HG03439 (cell line): ENCODE data around the gene MBD1.
"Not testable (repeated sequence)": the region's sequence is repeated elsewhere in the genome, so short reads cannot be mapped to it uniquely, and the experiment has no call there.

Source experiments
- ATAC-seq: cut with Tn5 transposase; IDR thresholded peaks from one replicate; pipeline ENCODE4 v1.9.1; 2021; ENCODE audit warnings: mild to moderate bottlenecking, moderate library complexity; ENCODE audit not compliant: unreplicated experiment

The MBD1 gene

DNA sequence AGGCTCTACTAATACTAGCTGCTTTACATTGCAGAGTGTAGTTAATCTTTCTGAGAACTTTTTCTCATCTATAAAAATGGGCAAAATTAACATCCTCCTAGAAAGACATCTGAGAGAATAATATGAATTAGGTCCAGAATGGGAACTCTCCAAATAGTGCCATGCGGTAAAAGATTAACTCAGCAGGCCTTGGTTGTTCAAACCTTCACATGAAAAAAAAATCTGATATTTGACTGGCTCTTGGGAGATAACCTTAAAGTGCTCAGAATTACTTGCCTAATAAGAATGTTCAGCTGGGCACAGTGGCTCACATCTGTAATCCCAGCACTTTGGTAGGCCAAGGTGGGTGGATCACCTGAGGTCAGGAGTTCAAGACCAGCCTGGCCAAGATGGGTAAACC lies 11.7 kb upstream of the MBD1 start:
- no peak for ATAC-seq

DNA sequence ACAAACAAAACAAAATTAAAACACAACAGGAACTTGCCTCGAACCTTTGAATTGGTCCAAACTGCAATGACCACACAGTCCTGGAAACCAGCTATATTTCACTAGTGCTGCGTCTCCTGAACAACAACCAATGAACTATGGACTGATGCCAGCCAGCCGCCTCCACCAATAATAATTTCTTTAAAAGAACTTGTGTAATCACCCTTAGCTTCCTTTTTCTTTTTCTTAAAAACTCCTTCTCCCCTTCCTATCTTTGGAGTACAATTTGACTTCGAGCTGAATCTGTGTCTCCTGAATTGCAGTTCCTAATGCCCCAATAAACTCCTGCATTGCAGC lies 7.8 kb upstream of the MBD1 start:
- no peak for ATAC-seq

DNA sequence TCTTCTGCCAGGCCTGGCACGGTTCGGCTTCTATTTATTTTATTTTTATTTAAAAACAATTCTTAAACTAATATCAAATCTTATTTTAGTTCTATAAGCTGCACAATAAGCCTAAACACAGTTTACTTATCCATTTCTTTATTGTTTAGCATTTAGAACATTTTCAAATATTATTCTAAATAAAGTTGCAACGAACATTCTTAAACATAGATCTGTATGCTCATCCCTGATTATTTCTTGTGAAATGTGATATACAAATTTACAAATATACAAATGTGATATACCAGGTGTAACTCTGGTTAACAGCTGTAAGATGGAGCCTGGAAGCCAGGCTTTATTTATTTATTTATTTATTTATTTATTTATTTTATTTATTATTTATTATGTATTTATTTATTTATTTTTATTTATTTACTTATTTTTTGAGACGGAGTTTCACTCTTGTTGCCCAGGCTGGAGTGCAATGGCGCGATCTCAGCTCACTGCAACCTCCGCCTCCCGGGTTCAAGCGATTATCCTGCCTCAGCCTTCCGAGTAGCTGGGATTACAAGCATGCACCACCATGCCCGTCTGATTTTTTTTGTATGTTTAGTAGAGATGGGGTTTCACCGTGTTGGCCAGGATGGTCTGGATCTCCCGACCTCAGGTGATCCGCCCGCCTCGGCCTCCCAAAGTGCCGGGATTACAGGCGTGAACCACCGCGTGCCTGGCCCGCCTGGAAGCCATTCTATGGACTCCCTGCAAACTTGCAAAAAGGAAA lies 7.2 kb upstream of the MBD1 start:
- ATAC-seq = not testable (repeated sequence)

DNA sequence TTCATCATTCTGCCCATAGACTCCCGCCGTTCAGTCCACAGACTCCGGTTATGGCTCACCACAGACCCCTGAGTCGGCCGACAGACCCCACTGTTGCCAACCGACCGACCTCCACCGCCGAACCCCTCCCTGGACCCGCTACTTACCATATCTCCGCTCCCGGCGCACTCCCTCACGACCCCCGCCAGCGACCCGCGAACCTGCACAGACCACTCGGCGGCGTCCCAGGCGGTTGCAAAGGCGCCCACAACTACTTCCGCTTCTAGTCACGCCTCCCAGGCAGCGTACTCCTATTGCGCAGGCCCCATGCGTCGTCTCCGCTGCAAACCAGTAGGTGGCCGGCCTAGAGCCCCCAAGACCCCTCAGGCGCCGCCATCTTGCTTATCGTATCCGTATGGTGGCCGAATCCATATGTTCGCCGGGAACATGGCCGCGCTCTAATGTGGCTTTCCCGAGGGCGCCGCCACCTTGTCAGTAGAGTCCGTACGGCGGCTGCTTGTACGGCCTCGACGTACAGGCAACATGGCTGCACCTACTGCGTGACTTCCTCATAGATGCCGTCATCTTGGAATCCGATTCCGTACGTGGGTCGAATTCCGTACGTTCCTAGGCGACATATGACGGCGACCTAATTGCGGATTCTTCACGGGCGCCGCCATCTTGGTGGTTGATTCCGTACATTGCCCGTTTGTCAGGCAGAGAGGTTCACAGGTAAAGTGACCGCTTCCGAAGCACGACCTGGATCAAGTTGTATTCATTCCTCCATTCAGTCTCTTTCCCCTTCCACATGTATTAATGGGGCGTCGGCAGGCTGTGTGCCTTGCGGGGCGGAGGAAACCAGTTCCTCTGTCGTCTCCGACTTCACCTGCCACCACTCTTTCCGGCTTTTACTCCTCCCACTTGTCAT lies 6.4 kb upstream of the MBD1 start, which contains the start of gene CXXC1:
CXXC1 (minus strand) TSS at position 252 of the 907 bp plus-strand sequence; CDS start at position 149, 103 bp downstream.
- peak; percentile 89 for ATAC-seq

- no peak for ATAC-seq
Observed at GRCh38 chr18:50287028-50287440, 5.7 kb upstream of the MBD1 start.

- no peak for ATAC-seq
Observed at GRCh38 chr18:50286391-50287027, 5.2 kb upstream of the MBD1 start.

DNA sequence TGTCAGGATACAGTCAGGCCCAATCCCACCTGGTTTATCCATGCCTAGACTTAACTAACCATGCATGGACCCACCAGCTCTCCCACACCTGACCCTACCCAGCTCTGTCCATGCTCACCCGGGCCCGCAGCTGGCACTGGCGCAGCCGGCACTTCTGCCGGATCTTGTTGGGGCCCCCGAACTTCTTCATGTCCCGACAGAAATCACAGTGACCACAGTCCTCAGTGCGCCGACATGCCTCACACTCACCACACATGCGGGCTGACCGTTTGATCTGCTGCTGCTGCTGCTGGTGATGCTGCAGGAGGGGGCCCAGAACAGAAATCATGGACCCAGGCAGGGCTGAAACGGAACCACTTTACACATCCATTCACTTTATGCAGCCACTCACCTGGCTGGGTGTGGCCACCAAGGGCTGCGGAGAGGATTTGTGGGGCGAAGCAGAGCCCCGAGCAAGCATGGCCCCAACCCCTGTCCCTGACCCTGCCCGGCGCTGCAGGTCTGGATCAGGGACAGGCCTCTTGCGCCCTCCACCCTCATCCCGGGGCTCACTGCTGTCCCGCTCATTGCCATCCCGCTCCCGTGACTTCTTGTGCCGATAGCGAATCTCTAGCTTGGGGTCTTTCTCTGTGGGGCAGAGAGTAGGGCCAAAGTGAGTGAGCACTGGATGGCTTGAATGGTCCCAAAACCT lies 4.5 kb upstream of the MBD1 start:
- ATAC-seq = no peak

GRCh38 chr18:50285071-50285470 lies 3.7 kb upstream of the MBD1 start:
- ATAC-seq = no peak

GRCh38 chr18:50284255-50284885 lies 3.0 kb upstream of the MBD1 start:
- no peak for ATAC-seq

DNA sequence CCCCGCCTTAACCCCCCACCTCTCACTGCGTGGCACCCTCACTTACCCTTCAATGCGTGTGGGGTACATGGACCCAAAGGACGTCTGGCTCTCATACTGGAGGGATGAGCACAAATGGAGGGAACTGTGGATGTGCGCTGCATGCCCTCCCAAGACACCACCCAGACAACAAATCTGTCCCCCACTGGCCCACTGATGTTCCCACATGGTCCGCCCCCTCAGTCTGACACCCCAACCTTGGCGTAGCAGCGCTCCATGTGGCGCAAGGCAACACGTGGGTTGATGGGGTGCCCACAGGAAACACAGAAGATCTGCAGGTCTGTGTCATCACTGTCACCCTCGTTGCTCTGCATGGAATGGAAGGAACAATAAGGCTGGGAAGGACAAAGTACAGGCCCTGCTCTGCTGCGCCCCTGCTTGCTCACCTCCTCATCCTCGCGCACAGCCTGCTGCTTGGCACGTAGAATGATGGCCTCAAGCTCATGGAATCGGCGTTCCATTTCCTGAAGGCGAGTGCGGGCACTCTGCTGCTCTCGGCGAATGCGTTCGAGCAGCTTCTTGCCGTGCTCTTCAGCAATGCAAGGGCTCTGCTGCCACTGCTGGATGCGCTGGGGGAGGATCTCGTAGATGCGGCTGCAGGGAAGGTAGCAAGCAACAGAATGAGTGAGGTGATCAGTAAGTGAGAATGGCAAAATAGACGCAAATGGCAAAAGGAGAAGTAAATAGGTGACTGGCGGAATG lies 2.3 kb upstream of the MBD1 start:
- ATAC-seq = no peak

- no peak for ATAC-seq
Observed at GRCh38 chr18:50282521-50283335, 1.4 kb upstream of the MBD1 start.

GRCh38 chr18:50281972-50282520 lies 723 bp upstream of the MBD1 start:
- no peak for ATAC-seq

DNA sequence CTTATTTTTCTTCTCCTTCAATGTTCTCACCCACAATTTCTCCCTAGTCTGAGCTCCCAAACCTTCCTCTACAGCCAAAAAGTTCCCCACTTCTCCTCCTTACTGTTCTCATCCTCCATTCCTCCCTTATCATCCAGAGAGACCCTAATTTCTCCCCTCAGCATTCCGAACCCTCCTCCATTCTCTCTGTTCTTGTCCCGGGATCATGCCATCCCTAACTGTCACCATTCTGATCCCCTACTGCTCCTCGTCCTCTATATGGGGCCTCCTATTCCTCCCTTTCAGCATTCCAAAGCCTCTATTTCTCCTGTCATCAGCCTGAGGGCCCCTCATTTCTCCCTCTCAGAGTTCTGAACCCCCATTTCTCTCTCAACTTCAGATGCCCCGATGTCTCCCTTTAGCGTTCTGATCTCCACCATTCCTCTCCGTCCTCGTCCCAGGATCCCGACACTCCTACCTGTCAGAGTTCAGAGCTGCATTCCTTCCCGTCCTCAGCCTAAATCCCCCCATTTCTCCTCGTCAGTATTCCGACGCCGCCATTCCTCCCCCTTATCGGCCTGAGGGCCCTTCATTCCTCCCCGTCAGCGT lies 522 bp downstream of the MBD1 start:
- no peak for ATAC-seq

DNA sequence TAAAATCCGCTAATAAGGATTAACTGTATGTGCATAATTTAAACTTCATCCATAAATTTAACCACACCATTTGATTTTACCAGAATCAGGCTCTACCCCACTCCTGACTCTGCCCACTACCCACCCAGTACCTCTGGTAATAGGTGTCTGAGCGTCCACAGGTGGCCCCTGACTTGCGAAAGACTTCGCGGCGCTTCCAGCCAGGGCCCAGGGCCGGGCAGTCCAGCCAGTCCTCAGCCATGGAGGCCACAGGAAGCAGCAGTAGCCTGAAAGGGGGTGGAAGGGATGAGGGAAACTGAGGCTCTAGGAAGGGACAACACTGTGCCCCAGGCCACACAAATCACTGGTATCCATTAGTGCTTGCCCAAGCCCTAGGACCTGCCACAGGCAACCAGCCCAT lies 1.6 kb downstream of the MBD1 start:
- ATAC-seq = no peak

DNA sequence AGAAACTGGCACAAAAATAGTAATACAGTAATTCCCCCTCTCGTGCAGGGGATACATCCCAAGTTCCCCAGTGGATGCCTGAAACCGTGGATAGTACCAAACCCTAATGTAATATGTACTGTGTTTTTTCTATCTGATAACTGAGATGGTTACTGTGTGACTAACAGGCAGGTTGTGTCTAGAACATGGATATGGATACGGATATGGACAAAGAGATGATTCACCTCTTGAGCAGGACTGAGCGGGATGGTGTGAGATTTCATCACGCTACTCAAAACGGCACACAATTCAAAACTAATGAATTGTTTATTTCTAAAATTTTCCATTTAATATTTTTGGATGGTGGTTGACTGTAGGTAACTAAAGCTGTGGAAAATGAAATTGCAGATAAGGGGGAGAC lies 3.4 kb downstream of the MBD1 start:
- ATAC-seq = no peak

DNA sequence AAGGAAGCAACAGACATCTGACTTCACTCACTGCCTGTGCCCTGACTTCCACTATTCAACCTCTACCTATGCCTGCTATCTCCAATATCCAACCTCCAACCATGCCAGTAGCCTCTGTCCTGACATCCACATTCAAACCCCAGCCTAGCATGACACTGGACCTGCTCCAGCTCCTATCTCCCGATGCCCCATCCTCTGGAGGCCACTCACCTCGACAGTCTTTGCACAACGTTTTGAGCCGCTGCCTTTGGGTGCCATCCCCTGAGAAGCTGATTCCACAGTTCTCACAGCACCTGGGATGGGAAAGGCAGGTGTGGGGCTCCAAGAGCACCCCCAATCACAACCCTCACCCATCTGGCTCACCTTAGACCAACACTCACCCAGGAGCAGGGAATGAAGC lies 4.9 kb downstream of the MBD1 start:
- ATAC-seq = no peak

DNA sequence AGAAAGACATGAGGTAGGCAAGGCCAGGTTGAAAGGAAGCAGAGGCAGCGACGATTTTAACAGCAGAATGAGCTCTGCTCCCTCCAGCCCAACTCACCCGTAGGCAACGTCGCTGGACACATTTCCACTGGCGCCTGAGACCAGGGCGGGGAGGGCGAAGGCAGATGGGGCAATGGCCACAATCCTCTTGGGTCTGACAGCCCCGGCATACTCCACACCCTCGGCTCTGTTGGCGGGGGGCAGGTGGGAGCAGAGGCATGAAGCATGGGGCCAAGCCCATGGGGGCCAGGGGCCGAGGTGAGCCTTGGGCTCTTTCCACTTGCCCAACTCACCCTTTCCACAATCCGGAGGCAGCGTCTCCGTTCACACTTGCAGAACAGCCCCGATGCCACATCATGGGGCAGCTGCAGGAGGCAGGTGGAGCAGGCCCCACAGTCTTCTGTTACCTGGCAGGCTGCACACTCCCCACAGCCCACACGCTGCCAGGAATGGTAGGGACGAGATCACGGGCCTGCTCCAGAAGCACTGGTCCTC lies 5.8 kb downstream of the MBD1 start:
- no peak for ATAC-seq

DNA sequence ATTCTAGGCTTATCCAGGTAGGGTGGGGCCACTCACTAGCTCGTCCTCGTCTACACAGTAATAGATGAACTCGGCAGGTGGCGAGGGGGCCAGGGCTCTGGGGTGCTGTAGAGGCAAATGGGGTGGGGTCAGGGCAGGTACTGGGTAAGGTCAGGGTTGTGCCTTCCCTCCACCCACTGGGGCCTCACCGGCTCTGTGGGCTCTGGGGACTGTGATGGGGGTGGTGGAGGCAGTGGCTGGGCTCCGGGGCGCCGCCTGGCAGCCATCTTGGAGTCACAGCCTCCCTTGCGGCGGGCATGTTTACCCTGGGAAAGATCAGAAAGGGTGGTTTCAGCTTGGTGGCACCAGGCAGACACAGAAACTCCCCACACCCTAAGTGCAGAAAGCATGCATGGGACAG lies 6.4 kb downstream of the MBD1 start:
- ATAC-seq = no peak
